ENCODE data around the gene COG8. TPM values are rescaled to one million over a fixed set of nuclear protein-coding genes. Genes with fewer than 3 reads are reported as not detected.

The COG8 gene
- polyA plus RNA-seq, 1 donor (not counting 4 experiments of a cell fraction or from before 2014, with no cell fraction given), result 16.0 TPM

DNA sequence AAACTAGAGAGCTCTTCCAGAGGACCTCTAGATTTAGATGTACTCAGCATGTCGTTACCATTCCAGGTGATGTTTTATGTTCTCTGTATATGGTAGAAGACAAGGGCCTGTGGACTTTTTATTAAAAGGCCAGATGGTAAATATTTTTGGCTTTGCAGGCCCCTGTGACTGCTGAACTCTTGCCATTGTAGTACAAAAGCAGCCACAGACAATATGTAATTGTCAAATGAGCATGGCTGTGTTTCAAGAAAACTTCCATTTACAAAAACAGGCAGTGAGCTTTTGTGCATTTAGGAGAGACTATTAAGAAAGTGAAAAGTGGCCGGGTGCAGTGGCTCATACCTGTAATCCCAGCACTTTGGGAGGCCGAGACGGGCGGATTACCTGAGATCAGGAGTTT is 4.8 kb upstream of the COG8 start:
- Histone ChIP-seq H4K20me1 (ENCODE audit: control insufficient read depth, extremely low read depth, insufficient read depth, low read length) (no peaks in the 10 kb centered on the region), H3K36me3 (ENCODE audit: control insufficient read depth in 2 of 2, extremely low read depth in 1 of 2, insufficient read depth in 2 of 2, low read length in 2 of 2) (peaks cover 9 to 23% of the 10 kb centered on the region in 2 experiments), H3K4me2 (ENCODE audit: control insufficient read depth, extremely low read depth, insufficient read depth, low read depth, low read length) (no peak overlapping the region), H2AFZ (ENCODE audit: control insufficient read depth, low read length) (no peak overlapping the region), H3K27me3 (ENCODE audit: control insufficient read depth, extremely low read depth, insufficient read depth, low read length) (no peaks in the 10 kb centered on the region), H3K9ac (ENCODE audit: control insufficient read depth, extremely low read depth, insufficient read depth, low read length) (no peak overlapping the region), H3K4me3 (ENCODE audit: control insufficient read depth in 2 of 3, extremely low read depth in 1 of 3, insufficient read depth in 2 of 3, low read depth in 1 of 3, low read length in 3 of 3) (no peak overlapping the region), H3K4me1 (ENCODE audit: control insufficient read depth, extremely low read depth, insufficient read depth, low read length) (peaks cover 14% of the 10 kb centered on the region), H3K27ac (ENCODE audit: control insufficient read depth, insufficient read depth, low read length) (no peak overlapping the region), H3K9me3 (ENCODE audit: control insufficient read depth, low read depth, low read length) (no peaks in the 10 kb centered on the region), H3K9me1 (ENCODE audit: control insufficient read depth, extremely low read depth, insufficient read depth, low read length) (peaks cover 2% of the 10 kb centered on the region), H3K79me2 (ENCODE audit: control insufficient read depth, insufficient read depth, low read length) (peaks cover 29% of the 10 kb centered on the region)
- DNase-seq (ENCODE audit: low read depth, low spot score), result no peak
- dilution Hi-C loops (cut with MboI; ENCODE audit: extremely low pct_ligation_motif_present, low sequenced_read_pairs), result no loop called here
- FAIRE-seq, result no peak
- TF ChIP-seq, protein P1, sequence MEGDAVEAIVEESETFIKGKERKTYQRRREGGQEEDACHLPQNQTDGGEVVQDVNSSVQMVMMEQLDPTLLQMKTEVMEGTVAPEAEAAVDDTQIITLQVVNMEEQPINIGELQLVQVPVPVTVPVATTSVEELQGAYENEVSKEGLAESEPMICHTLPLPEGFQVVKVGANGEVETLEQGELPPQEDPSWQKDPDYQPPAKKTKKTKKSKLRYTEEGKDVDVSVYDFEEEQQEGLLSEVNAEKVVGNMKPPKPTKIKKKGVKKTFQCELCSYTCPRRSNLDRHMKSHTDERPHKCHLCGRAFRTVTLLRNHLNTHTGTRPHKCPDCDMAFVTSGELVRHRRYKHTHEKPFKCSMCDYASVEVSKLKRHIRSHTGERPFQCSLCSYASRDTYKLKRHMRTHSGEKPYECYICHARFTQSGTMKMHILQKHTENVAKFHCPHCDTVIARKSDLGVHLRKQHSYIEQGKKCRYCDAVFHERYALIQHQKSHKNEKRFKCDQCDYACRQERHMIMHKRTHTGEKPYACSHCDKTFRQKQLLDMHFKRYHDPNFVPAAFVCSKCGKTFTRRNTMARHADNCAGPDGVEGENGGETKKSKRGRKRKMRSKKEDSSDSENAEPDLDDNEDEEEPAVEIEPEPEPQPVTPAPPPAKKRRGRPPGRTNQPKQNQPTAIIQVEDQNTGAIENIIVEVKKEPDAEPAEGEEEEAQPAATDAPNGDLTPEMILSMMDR (optimal IDR thresholded peaks at IDR 0.05 in 1 of 3, IDR thresholded peaks at IDR 0.05 in 1 of 3, conservative IDR thresholded peaks at IDR 0.05 in 1 of 3; ENCODE audit: extremely low read depth in 1 of 3, insufficient read depth in 2 of 3, low read length in 3 of 3), result no peak
- TF ChIP-seq EZH2 (IDR thresholded peaks at IDR 0.05; ENCODE audit: low read length), result no peak

DNA sequence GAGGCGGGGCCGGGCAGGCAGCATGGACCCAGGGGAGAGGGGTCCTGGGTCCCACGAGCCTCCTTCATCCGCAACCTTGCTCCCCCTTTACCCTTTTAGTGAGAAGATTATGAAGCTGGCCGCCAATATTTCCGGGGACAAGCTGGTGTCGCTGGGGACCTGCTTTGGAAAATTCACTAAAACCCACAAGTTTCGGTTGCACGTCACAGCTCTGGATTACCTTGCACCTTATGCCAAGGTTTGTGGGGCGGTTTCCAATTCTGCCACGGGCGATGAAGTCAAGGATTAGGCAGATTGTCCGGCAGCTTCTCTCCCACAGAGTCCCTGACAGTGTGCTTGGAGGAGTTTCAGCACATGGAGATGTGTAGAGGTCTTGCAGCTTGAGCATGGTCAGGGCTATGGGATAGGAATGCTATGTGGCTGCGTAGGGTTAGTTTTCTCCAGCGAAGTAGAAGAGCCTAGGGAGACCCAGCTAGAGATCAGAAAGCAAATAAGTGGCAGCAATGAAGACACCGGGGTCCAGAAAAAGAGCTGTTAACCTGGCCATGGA is 806 bp upstream of the COG8 start:
- no peak for TF ChIP-seq EZH2 (IDR thresholded peaks at IDR 0.05; ENCODE audit: low read length)
- TF ChIP-seq, protein P1 (optimal IDR thresholded peaks at IDR 0.05 in 1 of 3, IDR thresholded peaks at IDR 0.05 in 1 of 3, conservative IDR thresholded peaks at IDR 0.05 in 1 of 3; ENCODE audit: extremely low read depth in 1 of 3, insufficient read depth in 2 of 3, low read length in 3 of 3), result no peak
- Histone ChIP-seq H3K9me1 (ENCODE audit: control insufficient read depth, extremely low read depth, insufficient read depth, low read length) (no peaks in the 10 kb centered on the region), H3K4me3 (ENCODE audit: control insufficient read depth in 2 of 3, extremely low read depth in 1 of 3, insufficient read depth in 2 of 3, low read depth in 1 of 3, low read length in 3 of 3) (peak overlapping the region; percentile 62 to 99 (median 98)), H3K36me3 (ENCODE audit: control insufficient read depth in 2 of 2, extremely low read depth in 1 of 2, insufficient read depth in 2 of 2, low read length in 2 of 2) (peaks cover 14 to 28% of the 10 kb centered on the region in 2 experiments), H3K27me3 (ENCODE audit: control insufficient read depth, extremely low read depth, insufficient read depth, low read length) (no peaks in the 10 kb centered on the region), H3K4me1 (ENCODE audit: control insufficient read depth, extremely low read depth, insufficient read depth, low read length) (peaks cover 21% of the 10 kb centered on the region), H2AFZ (ENCODE audit: control insufficient read depth, low read length) (peak overlapping the region; percentile 85), H3K9ac (ENCODE audit: control insufficient read depth, extremely low read depth, insufficient read depth, low read length) (peak overlapping the region; percentile 95), H3K9me3 (ENCODE audit: control insufficient read depth, low read depth, low read length) (no peaks in the 10 kb centered on the region), H4K20me1 (ENCODE audit: control insufficient read depth, extremely low read depth, insufficient read depth, low read length) (no peaks in the 10 kb centered on the region), H3K27ac (ENCODE audit: control insufficient read depth, insufficient read depth, low read length) (peak overlapping the region; percentile 79), H3K4me2 (ENCODE audit: control insufficient read depth, extremely low read depth, insufficient read depth, low read depth, low read length) (peak overlapping the region; percentile 98), H3K79me2 (ENCODE audit: control insufficient read depth, insufficient read depth, low read length) (peaks cover 51% of the 10 kb centered on the region)
- DNase-seq (ENCODE audit: low read depth, low spot score), result no peak
- FAIRE-seq, result no peak
- dilution Hi-C loops (cut with MboI; ENCODE audit: extremely low pct_ligation_motif_present, low sequenced_read_pairs), result no loop called here
